Keratinocyte (primary cell): ENCODE results near the gene SPECC1.

ENCODE experiments used
- EZH2 ChIP-seq: IDR thresholded peaks from one replicate; pipeline ENCODE4 v1.6.1; 2012; ENCODE audit warnings: inconsistent platforms, mild to moderate bottlenecking, low read length, moderate library complexity
- TF ChIP-seq, protein P1 (sequence below), 3 experiments: IDR thresholded peaks in 1 of 3; conservative IDR thresholded peaks in 1 of 3; optimal IDR thresholded peaks in 1 of 3; 2 replicates in 2 of 3; 3 replicates in 1 of 3; pipeline versions ENCODE3 to v1.5.1; 2011; ENCODE audit warnings: low read length in 3 of 3, mild to moderate bottlenecking in 3 of 3, moderate library complexity in 2 of 3, control low read depth in 1 of 3, inconsistent platforms in 1 of 3; ENCODE audit not compliant: insufficient read depth in 2 of 3; ENCODE audit errors: extremely low read depth in 1 of 3

DNA sequence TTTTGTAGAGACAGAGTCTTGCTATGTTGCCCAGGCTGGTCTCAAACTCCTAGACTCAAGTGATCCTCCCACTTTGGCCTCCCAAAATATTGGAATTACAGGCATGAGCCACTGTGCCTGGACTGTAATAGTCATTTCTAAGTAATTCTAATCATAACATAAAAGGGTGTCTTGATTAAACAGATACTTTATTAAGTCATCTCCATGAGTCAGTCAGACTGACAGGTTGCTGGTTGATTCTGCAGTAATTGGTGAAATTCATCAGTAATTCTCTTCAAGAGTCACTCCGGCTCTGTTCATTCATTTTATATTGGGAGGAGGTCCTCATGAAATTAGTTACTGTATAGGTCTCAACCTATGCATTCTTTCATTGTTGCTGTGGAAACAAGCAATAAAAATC, 85.6 kb downstream of the SPECC1 start:
- no peak for TF ChIP-seq EZH2
- TF ChIP-seq, protein P1, sequence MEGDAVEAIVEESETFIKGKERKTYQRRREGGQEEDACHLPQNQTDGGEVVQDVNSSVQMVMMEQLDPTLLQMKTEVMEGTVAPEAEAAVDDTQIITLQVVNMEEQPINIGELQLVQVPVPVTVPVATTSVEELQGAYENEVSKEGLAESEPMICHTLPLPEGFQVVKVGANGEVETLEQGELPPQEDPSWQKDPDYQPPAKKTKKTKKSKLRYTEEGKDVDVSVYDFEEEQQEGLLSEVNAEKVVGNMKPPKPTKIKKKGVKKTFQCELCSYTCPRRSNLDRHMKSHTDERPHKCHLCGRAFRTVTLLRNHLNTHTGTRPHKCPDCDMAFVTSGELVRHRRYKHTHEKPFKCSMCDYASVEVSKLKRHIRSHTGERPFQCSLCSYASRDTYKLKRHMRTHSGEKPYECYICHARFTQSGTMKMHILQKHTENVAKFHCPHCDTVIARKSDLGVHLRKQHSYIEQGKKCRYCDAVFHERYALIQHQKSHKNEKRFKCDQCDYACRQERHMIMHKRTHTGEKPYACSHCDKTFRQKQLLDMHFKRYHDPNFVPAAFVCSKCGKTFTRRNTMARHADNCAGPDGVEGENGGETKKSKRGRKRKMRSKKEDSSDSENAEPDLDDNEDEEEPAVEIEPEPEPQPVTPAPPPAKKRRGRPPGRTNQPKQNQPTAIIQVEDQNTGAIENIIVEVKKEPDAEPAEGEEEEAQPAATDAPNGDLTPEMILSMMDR (optimal IDR thresholded peaks at IDR 0.05 in 1 of 3, IDR thresholded peaks at IDR 0.05 in 1 of 3, conservative IDR thresholded peaks at IDR 0.05 in 1 of 3; ENCODE audit: extremely low read depth in 1 of 3, insufficient read depth in 2 of 3, low read length in 3 of 3), result no peak
